Measurements from ENCODE around the gene CDC42BPA. TPM values are rescaled to one million over a fixed set of nuclear protein-coding genes. Genes with fewer than 3 reads are reported as not detected.

CDC42BPA gene
- polyA plus RNA-seq, 3 donors, result 0.20 to 0.45 (median 0.39) TPM

DNA sequence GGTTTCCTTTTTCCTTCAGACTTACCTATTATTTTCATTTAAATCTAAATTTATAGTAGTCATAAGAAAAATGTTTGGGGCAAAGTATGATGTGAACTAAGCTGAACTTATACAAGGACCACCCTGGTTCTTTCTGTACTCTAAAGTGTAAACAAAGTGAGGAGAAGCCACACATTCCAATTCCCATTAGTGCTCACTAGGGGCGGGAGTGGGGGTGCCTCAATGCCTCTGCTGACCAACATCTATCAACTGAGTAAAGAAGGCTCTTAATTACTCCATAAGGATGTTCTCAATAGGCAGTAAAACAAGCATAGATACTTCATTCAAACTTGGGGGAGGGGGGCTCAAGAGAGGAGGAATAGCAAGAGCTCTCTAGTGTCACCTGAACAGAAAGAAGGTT lies 151.7 kb downstream of the CDC42BPA start:
- Histone ChIP-seq H3K79me2 (ENCODE audit: insufficient read depth, low read length) (no peaks in the 10 kb centered on the region), H3K27ac (ENCODE audit: low read depth in 1 of 2, low read length in 2 of 2) (no peak overlapping the region)
- WGBS (ENCODE audit: insufficient coverage), result no CpG with 5 or more reads among the region's 1 CpG

DNA sequence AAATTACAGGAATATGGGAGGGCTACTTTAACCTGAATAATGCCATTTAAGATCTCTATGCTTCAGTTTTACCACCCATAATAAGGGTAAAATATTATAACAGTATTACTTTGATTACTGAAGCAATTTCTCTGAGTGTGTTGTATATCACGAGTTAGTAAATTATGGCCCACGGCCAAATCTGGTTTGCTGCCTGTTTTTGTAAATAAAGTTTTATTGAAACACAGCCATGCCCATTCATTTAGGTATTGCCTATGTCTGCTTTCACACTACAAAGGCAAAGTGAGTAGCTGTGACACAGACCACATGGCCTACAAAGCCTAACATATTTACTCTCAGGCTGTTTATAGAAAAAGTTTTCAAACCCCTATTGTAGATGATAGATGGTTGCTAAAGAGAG lies 156.8 kb downstream of the CDC42BPA start:
- Histone ChIP-seq H3K9ac (ENCODE audit: insufficient read depth, low read length, poor library complexity, severe bottlenecking) (no peak overlapping the region), H3K4me3 (replicated peaks in 1 of 3; ENCODE audit: low read depth in 2 of 3, low read length in 3 of 3) (no peak overlapping the region), H3K79me2 (ENCODE audit: insufficient read depth, low read length) (no peaks in the 10 kb centered on the region), H3K4me1 (ENCODE audit: control insufficient read depth in 1 of 2, insufficient read depth in 2 of 2, low read length in 2 of 2) (no peaks in the 10 kb centered on the region), H3K27me3 (ENCODE audit: control insufficient read depth in 2 of 2, insufficient read depth in 2 of 2, low read length in 2 of 2) (no peaks in the 10 kb centered on the region), H3K4me2 (replicated peaks; ENCODE audit: extremely low read depth, low read length, poor library complexity, severe bottlenecking) (no peak overlapping the region), H4K20me1 (ENCODE audit: insufficient read depth, low read length) (no peaks in the 10 kb centered on the region), H3K9me3 (replicated peaks in 1 of 2; ENCODE audit: control insufficient read depth in 1 of 2, insufficient read depth in 1 of 2, low read length in 2 of 2) (no peaks in the 10 kb centered on the region), H2AFZ (ENCODE audit: insufficient read depth, low read depth, low read length, poor library complexity, severe bottlenecking) (no peak overlapping the region), H3K36me3 (replicated peaks in 1 of 2; ENCODE audit: control insufficient read depth in 1 of 2, insufficient read depth in 2 of 2, low read length in 2 of 2) (no peaks in the 10 kb centered on the region), H3K27ac (ENCODE audit: low read depth in 1 of 2, low read length in 2 of 2) (no peak overlapping the region)
- Mint-ChIP-seq H3K4me1 (no peaks in the 10 kb centered on the region), H3K9me3 (no peaks in the 10 kb centered on the region), H3K27ac (no peak overlapping the region), H3K36me3 (peaks cover 0 to 2% of the 10 kb centered on the region in 2 donors), H3K27me3 (ENCODE audit: low read depth in 3 of 3) (no peaks in the 10 kb centered on the region), H3K4me3 (no peak overlapping the region)
- no peak for DNase-seq
- no CpG with 5 or more reads among the region's 2 CpGs for WGBS (ENCODE audit: insufficient coverage)
- intact Hi-C loops (cut with micrococcal nuclease), result no loop called here
- TF ChIP-seq, protein P1, sequence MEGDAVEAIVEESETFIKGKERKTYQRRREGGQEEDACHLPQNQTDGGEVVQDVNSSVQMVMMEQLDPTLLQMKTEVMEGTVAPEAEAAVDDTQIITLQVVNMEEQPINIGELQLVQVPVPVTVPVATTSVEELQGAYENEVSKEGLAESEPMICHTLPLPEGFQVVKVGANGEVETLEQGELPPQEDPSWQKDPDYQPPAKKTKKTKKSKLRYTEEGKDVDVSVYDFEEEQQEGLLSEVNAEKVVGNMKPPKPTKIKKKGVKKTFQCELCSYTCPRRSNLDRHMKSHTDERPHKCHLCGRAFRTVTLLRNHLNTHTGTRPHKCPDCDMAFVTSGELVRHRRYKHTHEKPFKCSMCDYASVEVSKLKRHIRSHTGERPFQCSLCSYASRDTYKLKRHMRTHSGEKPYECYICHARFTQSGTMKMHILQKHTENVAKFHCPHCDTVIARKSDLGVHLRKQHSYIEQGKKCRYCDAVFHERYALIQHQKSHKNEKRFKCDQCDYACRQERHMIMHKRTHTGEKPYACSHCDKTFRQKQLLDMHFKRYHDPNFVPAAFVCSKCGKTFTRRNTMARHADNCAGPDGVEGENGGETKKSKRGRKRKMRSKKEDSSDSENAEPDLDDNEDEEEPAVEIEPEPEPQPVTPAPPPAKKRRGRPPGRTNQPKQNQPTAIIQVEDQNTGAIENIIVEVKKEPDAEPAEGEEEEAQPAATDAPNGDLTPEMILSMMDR (IDR thresholded peaks at IDR 0.05), result no peak

More for the DNA sequence above, 151.7 kb downstream of the CDC42BPA start:
- Histone ChIP-seq H3K4me1 (ENCODE audit: control insufficient read depth in 1 of 2, insufficient read depth in 2 of 2, low read length in 2 of 2) (no peaks in the 10 kb centered on the region), H4K20me1 (ENCODE audit: insufficient read depth, low read length) (no peaks in the 10 kb centered on the region), H3K4me2 (replicated peaks; ENCODE audit: extremely low read depth, low read length, poor library complexity, severe bottlenecking) (no peak overlapping the region), H3K4me3 (replicated peaks in 1 of 3; ENCODE audit: low read depth in 2 of 3, low read length in 3 of 3) (no peak overlapping the region), H2AFZ (ENCODE audit: insufficient read depth, low read depth, low read length, poor library complexity, severe bottlenecking) (no peak overlapping the region), H3K9me3 (replicated peaks in 1 of 2; ENCODE audit: control insufficient read depth in 1 of 2, insufficient read depth in 1 of 2, low read length in 2 of 2) (no peaks in the 10 kb centered on the region), H3K36me3 (replicated peaks in 1 of 2; ENCODE audit: control insufficient read depth in 1 of 2, insufficient read depth in 2 of 2, low read length in 2 of 2) (no peaks in the 10 kb centered on the region), H3K27me3 (ENCODE audit: control insufficient read depth in 2 of 2, insufficient read depth in 2 of 2, low read length in 2 of 2) (no peaks in the 10 kb centered on the region), H3K9ac (ENCODE audit: insufficient read depth, low read length, poor library complexity, severe bottlenecking) (no peak overlapping the region)
- TF ChIP-seq, protein P1 (IDR thresholded peaks at IDR 0.05), result no peak
- H3K27me3 Mint-ChIP-seq (ENCODE audit: low read depth in 3 of 3), result peaks cover 0 to 5% (median 2%) of the 10 kb centered on the region in 3 donors
- intact Hi-C loops (cut with micrococcal nuclease), result no loop called here
- DNase-seq, result no peak
- H3K9me3 Mint-ChIP-seq, result no peaks in the 10 kb centered on the region
- H3K4me3 Mint-ChIP-seq, result no peak overlapping the region
- no peaks in the 10 kb centered on the region for H3K36me3 Mint-ChIP-seq
- peaks cover 6% of the 10 kb centered on the region for H3K4me1 Mint-ChIP-seq
- no peak overlapping the region for H3K27ac Mint-ChIP-seq
